Measurements from ENCODE around the gene GNG13. TPM values are rescaled to one million over a fixed set of nuclear protein-coding genes. Genes with fewer than 3 reads are reported as not detected.

GNG13 gene
- total RNA-seq, 2 donors from 2014 or later = not detected

DNA sequence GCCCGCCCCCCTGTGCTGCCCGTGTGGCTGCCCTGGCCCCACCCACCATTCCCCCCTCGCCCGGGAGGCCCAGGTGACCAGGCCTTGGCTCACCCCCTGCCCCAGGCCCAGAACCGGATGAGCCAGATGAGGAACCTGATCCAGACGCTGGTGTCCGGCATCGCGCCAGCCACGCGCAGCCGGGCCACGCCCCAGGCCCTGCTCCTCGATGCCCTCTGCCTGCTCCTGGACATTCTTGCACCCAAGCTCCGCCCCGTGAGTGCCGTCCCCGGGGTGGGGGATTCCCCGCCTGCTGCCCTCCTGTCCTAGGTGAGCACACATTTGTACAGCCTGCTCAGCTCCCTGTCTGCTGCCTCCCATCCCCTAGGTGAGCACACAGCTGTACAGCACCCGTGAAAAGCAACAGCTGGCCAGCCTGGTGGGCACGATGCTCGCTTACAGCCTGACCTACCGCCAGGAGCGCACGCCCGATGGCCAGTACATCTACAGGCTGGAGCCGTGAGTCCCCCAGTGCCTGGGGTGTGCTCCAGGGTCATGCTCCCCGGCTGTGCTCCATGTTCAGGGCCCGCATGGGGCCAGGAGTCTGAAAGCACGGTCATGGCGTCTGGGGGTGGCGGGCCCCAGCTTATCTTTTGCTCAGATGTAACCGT is 4.8 kb downstream of the GNG13 start:
- no peaks in the 10 kb centered on the region for H3K4me1 ChIP-seq (ENCODE audit: control insufficient read depth in 1 of 2, low read depth in 2 of 2)
- H3K36me3 ChIP-seq = no peaks in the 10 kb centered on the region
- TF ChIP-seq CTCF (IDR thresholded peaks at IDR 0.05) = no peak
- H3K27me3 ChIP-seq (replicated peaks; ENCODE audit: insufficient read depth) = no peaks in the 10 kb centered on the region
- H3K9me3 ChIP-seq = no peaks in the 10 kb centered on the region
- ATAC-seq (ENCODE audit: insufficient number of reproducible peaks, low FRiP score, low read depth) = no peak
- no peak overlapping the region for H3K27ac ChIP-seq
- no peak overlapping the region for H3K4me3 ChIP-seq
- DNase-seq (ENCODE audit: low spot score) = no peak

DNA sequence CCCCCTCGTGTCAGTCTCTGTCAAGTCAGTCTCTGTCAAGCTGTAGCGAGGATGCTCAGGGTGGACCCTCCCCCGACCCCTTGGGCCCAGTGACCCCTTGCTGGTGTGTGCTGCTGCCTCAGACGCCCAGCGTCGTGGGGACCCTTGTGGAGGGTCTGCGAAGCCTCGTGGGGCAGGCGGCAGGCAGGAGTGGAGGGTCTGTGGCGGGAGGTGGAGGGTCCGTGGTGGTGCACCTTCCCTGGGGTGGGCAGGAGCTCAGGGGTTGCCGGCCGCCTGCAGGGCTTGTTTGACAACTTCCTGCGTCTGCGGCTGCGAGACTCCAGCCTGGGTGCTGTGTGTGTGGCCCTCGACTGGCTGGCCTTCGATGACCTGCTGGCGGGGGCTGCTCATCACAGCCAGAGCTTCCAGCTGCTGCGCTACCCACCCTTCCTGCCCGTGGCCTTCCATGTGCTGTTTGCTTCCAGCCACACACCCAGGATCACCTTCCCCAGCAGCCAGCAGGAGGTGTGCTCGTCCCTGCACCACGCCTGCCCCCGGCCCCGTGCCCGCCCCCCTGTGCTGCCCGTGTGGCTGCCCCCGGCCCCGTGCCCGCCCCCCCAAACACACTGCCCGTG is 5.6 kb downstream of the GNG13 start:
- no peak overlapping the region for H3K4me3 ChIP-seq
- no peaks in the 10 kb centered on the region for H3K36me3 ChIP-seq
- no peak for TF ChIP-seq CTCF (IDR thresholded peaks at IDR 0.05)
- H3K4me1 ChIP-seq (ENCODE audit: control insufficient read depth in 1 of 2, low read depth in 2 of 2) = no peaks in the 10 kb centered on the region
- ATAC-seq (ENCODE audit: insufficient number of reproducible peaks, low FRiP score, low read depth) = no peak
- H3K9me3 ChIP-seq = no peaks in the 10 kb centered on the region
- DNase-seq (ENCODE audit: low spot score) = no peak
- no peaks in the 10 kb centered on the region for H3K27me3 ChIP-seq (replicated peaks; ENCODE audit: insufficient read depth)
- H3K27ac ChIP-seq = no peak overlapping the region

- H3K36me3 ChIP-seq = no peaks in the 10 kb centered on the region
Measured at GRCh38 chr16:794091-794822, 6.3 kb downstream of the GNG13 start.

DNA sequence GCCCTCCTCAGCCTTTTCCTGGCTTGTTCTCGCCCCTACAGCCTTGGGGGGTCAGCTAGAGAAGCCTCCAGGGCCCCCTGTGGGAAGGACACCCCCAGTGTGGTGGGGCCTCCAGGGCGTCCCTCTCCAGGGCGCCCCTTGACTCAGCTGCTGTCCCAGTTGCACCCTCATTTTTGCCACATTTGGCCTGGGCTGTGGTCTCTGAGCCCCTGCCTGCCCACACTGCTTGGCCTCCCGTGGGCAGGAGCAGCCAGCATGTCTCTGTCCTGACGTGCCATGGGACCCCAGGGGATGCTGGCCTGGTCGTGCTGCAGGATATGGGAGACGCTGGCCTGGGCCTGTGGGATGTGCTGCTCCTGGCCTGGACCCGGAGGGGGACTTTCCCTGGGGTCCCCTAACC is 7.1 kb downstream of the GNG13 start:
- Histone ChIP-seq H3K9me3 (no peaks in the 10 kb centered on the region), H3K27ac (no peak overlapping the region), H3K4me1 (ENCODE audit: control insufficient read depth in 1 of 2, low read depth in 2 of 2) (peaks cover 4 to 9% of the 10 kb centered on the region in 2 donors), H3K4me3 (no peak overlapping the region), H3K27me3 (replicated peaks; ENCODE audit: insufficient read depth) (no peaks in the 10 kb centered on the region), H3K36me3 (no peaks in the 10 kb centered on the region)
- ATAC-seq (ENCODE audit: insufficient number of reproducible peaks, low FRiP score, low read depth) = no peak
- TF ChIP-seq CTCF (IDR thresholded peaks at IDR 0.05) = no peak
- no peak for DNase-seq (ENCODE audit: low spot score)

More at GRCh38 chr16:794091-794822, 6.3 kb downstream of the GNG13 start:
- TF ChIP-seq CTCF (IDR thresholded peaks at IDR 0.05) = no peak
- Histone ChIP-seq H3K4me1 (ENCODE audit: control insufficient read depth in 1 of 2, low read depth in 2 of 2) (peaks cover 0 to 2% of the 10 kb centered on the region in 2 donors), H3K27me3 (replicated peaks; ENCODE audit: insufficient read depth) (no peaks in the 10 kb centered on the region), H3K4me3 (no peak overlapping the region), H3K9me3 (no peaks in the 10 kb centered on the region), H3K27ac (no peak overlapping the region)
- no peak for ATAC-seq (ENCODE audit: insufficient number of reproducible peaks, low FRiP score, low read depth)
- DNase-seq (ENCODE audit: low spot score) = no peak

GRCh38 chr16:792221-792995 is 8.1 kb downstream of the GNG13 start:
- no peak for ATAC-seq (ENCODE audit: insufficient number of reproducible peaks, low FRiP score, low read depth)

More at GRCh38 chr16:792221-792995, 8.1 kb downstream of the GNG13 start:
- Histone ChIP-seq H3K9me3 (no peaks in the 10 kb centered on the region), H3K27ac (no peak overlapping the region), H3K4me1 (ENCODE audit: control insufficient read depth in 1 of 2, low read depth in 2 of 2) (peaks cover 8 to 12% of the 10 kb centered on the region in 2 donors), H3K36me3 (no peaks in the 10 kb centered on the region), H3K27me3 (replicated peaks; ENCODE audit: insufficient read depth) (no peaks in the 10 kb centered on the region), H3K4me3 (no peak overlapping the region)
- TF ChIP-seq CTCF (IDR thresholded peaks at IDR 0.05) = no peak
- DNase-seq (ENCODE audit: low spot score) = no peak

Data from thoracic aorta (tissue), 2 donors.